Muscle of back (tissue), 13 donors: Measurements from ENCODE around the gene ING3. TPM values are rescaled to one million over a fixed set of nuclear protein-coding genes. Genes with fewer than 3 reads are reported as not detected.

Source experiments
- DNase-seq, 3 donors: peaks; one replicate each; pipeline versions ENCODE4 v3.0.0 to v3.0.0-alpha.2; 2013
- long read RNA-seq, 9 donors: transcript quantifications; one replicate each; lab custom pipeline, GENCODE V29; 2026
- polyA plus RNA-seq, 10 donors: library from polyadenylated mRNA; unstranded; fragments of 120-200 nt; gene quantifications; one replicate each; pipeline ENCODE4 v1.2.1, GENCODE V29; 2013; ENCODE audit not compliant: insufficient read length in 10 of 10

Gene ING3
- polyA plus RNA-seq = 10 to 100 TPM; 15.1 to 23.5 (median 19.6) TPM
- long read RNA-seq, donor 1, partial matches to known transcripts = 0 of 7 reads
- long read RNA-seq, donor 1, other reads (novel, unspliced or antisense) = 0 of 7 reads
- long read RNA-seq, donor 2, transcript ING3-202 (5 exons, 1,222 nt) = major isoform, 10 of 13 reads
- long read RNA-seq, donor 2, partial matches to known transcripts = 0 of 13 reads
- long read RNA-seq, donor 2, other reads (novel, unspliced or antisense) = 0 of 13 reads
- long read RNA-seq, donor 3 = 0 reads
- long read RNA-seq, donor 4, transcript ING3-201 (12 exons, 3,777 nt) = minor isoform, 5 of 18 reads
- long read RNA-seq, donor 4, transcript ING3-202 (5 exons, 1,222 nt) = major isoform, 9 of 18 reads
- long read RNA-seq, donor 4, partial matches to known transcripts = 0 of 18 reads
- long read RNA-seq, donor 4, other reads (novel, unspliced or antisense) = 0 of 18 reads
- long read RNA-seq, donor 5, transcript ING3-202 (5 exons, 1,222 nt) = major isoform, 10 of 13 reads
- long read RNA-seq, donor 5, partial matches to known transcripts = 0 of 13 reads
- long read RNA-seq, donor 5, other reads (novel, unspliced or antisense) = 0 of 13 reads
- long read RNA-seq, donor 6, transcript ING3-202 (5 exons, 1,222 nt) = major isoform, 7 of 10 reads
- long read RNA-seq, donor 6, partial matches to known transcripts = 0 of 10 reads
- long read RNA-seq, donor 6, other reads (novel, unspliced or antisense) = 0 of 10 reads
- long read RNA-seq, donor 7, transcript ING3-202 (5 exons, 1,222 nt) = major isoform, 6 of 14 reads
- long read RNA-seq, donor 7, partial matches to known transcripts = 0 of 14 reads
- long read RNA-seq, donor 7, other reads (novel, unspliced or antisense) = 0 of 14 reads
- long read RNA-seq, donor 8, transcript ING3-202 (5 exons, 1,222 nt) = major isoform, 11 of 14 reads
- long read RNA-seq, donor 8, partial matches to known transcripts = 0 of 14 reads
- long read RNA-seq, donor 8, other reads (novel, unspliced or antisense) = 0 of 14 reads
- long read RNA-seq, donor 9, partial matches to known transcripts = 0 of 2 reads
- long read RNA-seq, donor 9, other reads (novel, unspliced or antisense) = 0 of 2 reads

GRCh38 chr7:120950539-120951308 is at the start of gene ING3:
Gene ING3 (plus strand): TSS chr7:120950777. CDS start chr7:120950897, 120 bp downstream.
- peak; percentile 98 to 99 (median 99) for DNase-seq

DNA sequence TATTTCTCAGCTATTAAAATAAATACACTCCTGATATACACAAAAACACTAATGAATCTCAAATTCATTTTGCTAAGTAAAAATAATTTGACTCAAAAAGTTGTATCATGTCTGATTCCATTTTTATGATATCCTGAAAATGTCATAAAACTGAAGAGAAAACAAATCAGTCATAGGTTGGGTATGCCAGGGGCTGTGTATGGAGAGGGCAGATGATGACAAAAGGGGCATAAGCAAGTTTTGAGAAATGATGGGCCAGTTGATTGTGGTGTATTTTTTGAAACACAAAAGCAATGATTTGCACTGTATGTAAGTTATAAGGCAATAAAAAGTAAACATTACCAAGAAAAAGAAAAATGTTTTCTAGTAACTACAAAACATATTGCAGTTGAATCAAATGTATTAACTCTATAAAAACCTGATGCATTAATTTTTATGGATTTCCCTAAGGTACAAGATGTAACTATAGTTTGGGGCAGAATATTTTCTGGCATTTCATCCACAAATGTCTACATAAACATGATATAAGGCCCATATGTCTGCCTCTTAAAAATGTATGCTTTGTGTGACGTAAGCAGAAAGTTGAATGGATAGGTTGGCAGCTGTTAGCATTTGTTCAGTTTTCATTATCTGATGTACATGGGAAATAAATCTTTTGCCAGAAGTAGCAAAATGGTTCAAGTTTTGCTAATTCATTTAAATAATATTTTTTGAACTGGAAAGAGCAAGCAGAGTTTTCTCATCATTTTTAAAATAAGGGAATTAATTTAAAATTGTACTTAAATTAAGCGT is 35.1 kb upstream of the ING3 start:
- DNase-seq = peak in 1 of 3 donors; percentile 17

DNA sequence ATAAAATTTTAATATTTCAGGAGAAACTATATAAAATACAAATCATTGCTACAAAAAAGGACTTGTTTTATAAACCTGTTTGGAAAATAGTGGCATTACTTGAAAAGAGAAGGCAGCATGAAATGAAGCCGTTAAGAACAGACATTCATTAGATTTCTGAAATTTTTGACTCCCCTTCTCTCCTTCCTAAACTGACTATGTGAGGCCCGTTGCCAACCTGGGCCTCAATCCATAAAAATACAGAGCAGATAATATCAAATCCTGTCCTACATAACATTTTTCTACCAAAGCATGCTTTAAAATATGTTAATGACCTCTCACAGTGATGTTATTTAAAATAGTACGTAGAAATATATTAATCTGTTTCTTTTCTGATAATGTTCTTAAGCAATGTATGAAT is 34.5 kb upstream of the ING3 start:
- DNase-seq = peak in 2 of 3 donors; percentile 15 to 52

- DNase-seq = no peak
Measured at GRCh38 chr7:120916538-120916937, 34.0 kb upstream of the ING3 start.

- DNase-seq = no peak
Measured at GRCh38 chr7:120919466-120919865, 31.1 kb upstream of the ING3 start.

GRCh38 chr7:120920034-120920433 is 30.5 kb upstream of the ING3 start:
- DNase-seq = no peak

DNA sequence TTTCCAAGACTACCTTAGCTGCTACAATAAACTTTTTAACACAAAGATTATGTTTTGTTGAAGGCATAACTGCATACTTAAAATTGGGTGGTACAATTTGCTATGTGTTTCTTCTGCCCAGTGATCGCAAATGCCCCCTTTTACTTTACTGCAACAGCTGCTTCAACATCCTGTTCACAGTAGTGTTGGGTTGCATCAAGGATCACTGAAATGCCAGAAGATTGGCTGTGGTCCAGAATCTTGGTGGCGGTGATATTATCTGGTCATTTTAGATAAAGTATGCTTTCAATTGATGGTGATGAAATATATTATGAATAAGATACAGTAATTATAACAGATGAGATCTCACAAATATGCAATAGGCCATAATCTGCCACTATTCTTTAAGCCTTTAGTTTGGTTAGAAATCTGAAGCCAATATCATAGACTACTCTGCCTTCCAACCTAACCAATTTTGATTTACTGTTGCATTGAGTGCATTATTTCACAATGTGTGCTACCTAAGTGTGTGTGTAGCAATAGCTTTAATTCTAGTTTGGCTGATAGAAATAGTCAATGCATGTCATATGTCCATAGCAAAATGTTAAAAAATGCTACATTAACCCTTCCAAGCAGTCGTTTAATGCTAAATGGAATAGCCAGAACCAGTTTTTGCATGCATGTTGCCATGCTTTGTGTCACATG is 29.8 kb upstream of the ING3 start:
- peak; percentile 21 to 56 (median 41) for DNase-seq

- DNase-seq = no peak
Measured at GRCh38 chr7:120924837-120925236, 25.7 kb upstream of the ING3 start.

GRCh38 chr7:120925392-120925791 is 25.2 kb upstream of the ING3 start:
- no peak for DNase-seq

GRCh38 chr7:120926943-120927346 is 23.6 kb upstream of the ING3 start:
- DNase-seq = no peak

DNA sequence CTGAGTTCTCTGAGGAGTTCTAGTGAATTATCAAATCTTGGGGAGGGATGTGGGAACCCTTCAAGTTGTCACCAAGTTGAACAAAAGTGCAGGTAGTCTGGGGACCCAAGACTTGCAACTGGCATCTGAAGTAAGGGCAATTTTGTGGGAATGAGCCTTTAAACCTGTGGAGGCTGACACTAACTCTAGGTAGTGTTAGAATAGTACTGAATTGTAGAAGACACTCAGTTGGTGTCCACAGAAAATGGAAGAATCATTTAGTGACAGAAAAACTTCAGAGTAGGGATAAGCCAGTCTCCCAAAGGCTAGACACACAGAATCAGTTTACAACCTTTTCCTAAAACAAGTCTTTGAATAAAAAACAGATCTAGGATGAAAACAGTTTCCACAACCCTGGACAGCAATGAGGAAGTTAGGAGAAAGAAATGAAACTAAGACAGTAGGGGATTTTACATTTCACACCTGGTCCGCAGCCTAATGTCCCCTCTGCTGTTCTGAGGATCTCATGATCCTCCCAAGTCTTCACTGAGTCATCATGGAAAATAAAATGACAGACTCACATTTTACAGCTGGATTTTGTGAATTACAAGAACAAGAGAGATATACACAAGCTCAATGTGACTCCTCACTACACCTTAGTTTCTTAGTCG is 23.0 kb upstream of the ING3 start:
- DNase-seq = no peak

DNA sequence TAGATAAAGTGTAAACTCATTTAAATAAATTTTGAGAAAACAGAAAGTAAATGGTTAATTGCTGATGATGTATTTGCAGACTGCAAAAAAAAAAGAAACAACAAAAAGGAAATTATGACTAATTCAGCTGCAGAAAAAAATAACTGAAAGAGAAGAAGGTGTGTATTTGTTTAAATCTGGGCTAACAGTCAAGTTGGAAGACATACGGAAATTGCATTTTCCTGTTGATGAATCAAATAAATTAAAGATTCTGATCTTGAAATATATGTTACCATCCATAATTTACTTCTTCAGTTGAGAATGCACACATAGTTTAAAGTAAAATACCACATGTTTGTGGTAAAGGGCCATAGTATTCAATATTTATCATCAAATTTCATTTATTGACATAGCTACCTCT is 19.3 kb upstream of the ING3 start:
- no peak for DNase-seq

DNA sequence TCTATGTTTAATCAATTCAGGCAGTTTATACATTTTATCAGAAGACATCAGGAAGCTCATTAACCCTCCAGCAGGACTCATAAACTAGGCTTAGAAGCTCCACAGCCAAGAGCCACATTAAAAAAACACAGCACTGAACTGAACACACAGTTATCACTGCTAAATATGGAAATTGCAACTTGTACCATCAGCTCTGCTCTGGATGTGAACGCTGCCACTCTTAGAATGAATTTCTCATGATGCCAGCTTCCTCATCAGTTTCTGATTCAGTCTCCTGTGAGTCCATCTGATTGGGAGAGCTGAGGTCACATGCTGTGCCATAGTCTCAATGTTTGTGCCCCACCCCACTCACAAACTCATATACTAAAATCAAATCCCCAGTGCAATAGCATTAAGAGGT is 17.1 kb upstream of the ING3 start:
- DNase-seq = no peak

DNA sequence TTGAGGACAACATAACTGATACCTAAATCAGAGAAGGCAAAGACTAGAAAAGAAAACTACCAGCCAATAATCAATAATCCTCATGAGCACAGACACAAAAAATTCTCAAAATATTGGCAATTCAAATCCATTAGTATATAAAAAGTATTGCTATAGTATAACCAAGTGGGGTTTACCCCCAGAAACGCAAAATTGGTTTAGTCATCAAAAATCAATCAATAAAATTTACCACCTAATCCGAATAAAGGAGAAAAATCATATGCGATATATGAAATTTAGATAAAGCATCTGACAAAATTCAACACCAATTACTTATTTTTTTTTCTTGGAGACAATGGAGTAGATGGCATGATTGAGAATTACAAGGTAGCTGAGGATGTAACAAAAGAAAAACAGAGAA is 11.2 kb upstream of the ING3 start:
- DNase-seq = no peak

GRCh38 chr7:120941064-120941463 is 9.5 kb upstream of the ING3 start:
- peak in 1 of 3 donors; percentile 37 for DNase-seq

DNA sequence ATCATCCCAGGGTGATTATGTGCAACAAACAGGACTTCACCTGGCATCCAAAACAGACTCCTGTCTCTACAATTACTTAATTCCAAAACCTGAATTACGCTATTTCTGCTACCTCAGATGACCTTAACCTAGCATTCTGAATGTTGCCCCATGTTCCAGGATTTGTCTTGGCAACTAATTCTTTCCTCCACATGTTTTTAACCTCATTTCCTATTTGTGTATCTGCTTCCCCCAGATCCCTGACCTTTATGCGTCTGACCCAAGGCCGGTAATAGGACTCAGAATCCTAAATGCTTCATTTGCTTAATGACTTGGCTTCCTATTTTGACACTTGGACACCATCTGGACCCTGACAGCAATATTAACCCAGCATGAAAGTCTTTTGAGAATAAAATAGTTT is 8.7 kb upstream of the ING3 start:
- no peak for DNase-seq

- DNase-seq = no peak
Measured at GRCh38 chr7:120942861-120943260, 7.7 kb upstream of the ING3 start.

- no peak for DNase-seq
Measured at GRCh38 chr7:120944826-120945562, 5.6 kb upstream of the ING3 start.

DNA sequence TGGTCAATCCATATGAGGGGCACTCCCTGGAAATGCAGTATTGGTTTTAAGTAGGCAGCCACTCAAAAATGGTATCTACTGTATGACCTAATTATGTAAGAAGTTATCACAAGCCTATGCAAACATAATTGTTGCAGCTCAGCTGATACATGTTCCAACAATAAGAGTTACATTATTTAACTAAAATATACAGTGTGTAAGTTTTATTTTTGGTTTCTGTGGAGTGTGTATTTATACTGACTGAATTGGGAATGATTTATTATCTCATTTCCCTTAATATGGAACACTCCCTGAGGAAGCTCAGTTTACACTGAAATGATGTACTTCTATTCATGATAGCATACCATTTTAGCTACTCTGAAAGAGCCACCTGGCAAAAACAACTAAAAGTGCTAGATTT is 2.6 kb upstream of the ING3 start:
- DNase-seq = no peak
